Panc1 (cell line): Measurements from ENCODE around the gene DENND1B.

ENCODE experiments used
- CTCF ChIP-seq: fragments of 450-650 bp; IDR thresholded peaks from 2 replicates; pipeline ENCODE4 v1.5.1; 2017; ENCODE audit warnings: mild to moderate bottlenecking
- SIN3A ChIP-seq: IDR thresholded peaks from 2 replicates; pipeline ENCODE4 v1.6.1; 2012; ENCODE audit warnings: low read depth, mild to moderate bottlenecking, low read length, moderate library complexity, borderline replicate concordance; ENCODE audit not compliant: insufficient read depth

- TF ChIP-seq CTCF, result no peak
- no peak for TF ChIP-seq SIN3A
Observed at GRCh38 chr1:197510691-197511378, 264.4 kb downstream of the DENND1B start.
